Choroid plexus epithelial cell (primary cell): ENCODE data around the gene NRXN3.

ENCODE experiments used
- DNase-seq: peaks from one replicate; pipeline ENCODE4 v3.0.0-alpha.2; 2010; ENCODE audit warnings: low read depth
- H3K4me3 ChIP-seq: 2 replicates; pipeline ENCODE4 v1.5.1; 2011; ENCODE audit warnings: low read depth, mild to moderate bottlenecking, control low read depth, low read length, moderate library complexity
- CTCF ChIP-seq: conservative IDR thresholded peaks from 2 replicates; pipeline ENCODE4 v1.5.1; 2011; ENCODE audit warnings: low read depth, mild to moderate bottlenecking, control low read depth, inconsistent platforms, low read length, moderate library complexity

The NRXN3 gene

GRCh38 chr14:78959674-78960264 lies 789.6 kb downstream of the NRXN3 start:
- H3K4me3 ChIP-seq = peak overlapping the region; percentile 32
- peak; percentile 94 for TF ChIP-seq CTCF
- peak; percentile 91 for DNase-seq

- DNase-seq = peak; percentile 54
- TF ChIP-seq CTCF = no peak
- no peak overlapping the region for H3K4me3 ChIP-seq
Observed at GRCh38 chr14:78967111-78967809, 797.1 kb downstream of the NRXN3 start.

- no peak overlapping the region for H3K4me3 ChIP-seq
- no peak for TF ChIP-seq CTCF
- DNase-seq = no peak
Observed at GRCh38 chr14:78968265-78968664, 798.1 kb downstream of the NRXN3 start.

- no peak for TF ChIP-seq CTCF
- no peak for DNase-seq
- no peak overlapping the region for H3K4me3 ChIP-seq
Observed at GRCh38 chr14:78970677-78971076, 800.5 kb downstream of the NRXN3 start.

GRCh38 chr14:78972440-78972839 lies 802.3 kb downstream of the NRXN3 start:
- H3K4me3 ChIP-seq = no peak overlapping the region
- DNase-seq = no peak
- no peak for TF ChIP-seq CTCF

- no peak for TF ChIP-seq CTCF
- H3K4me3 ChIP-seq = no peak overlapping the region
- DNase-seq = no peak
Observed at GRCh38 chr14:78974691-78975090, 804.5 kb downstream of the NRXN3 start.

- no peak for TF ChIP-seq CTCF
- peak; percentile 29 for DNase-seq
- no peak overlapping the region for H3K4me3 ChIP-seq
Observed at GRCh38 chr14:78975734-78976133, 805.6 kb downstream of the NRXN3 start.
